ENCODE results near the gene IGSF3.

IGSF3 gene

GRCh38 chr1:116569776-116570357, 97.7 kb downstream of the IGSF3 start:
- Histone ChIP-seq H2AFZ (ENCODE audit: low read depth, low read length) (peak overlapping the region; percentile 69), H3K9ac (ENCODE audit: low read depth, low read length) (peak overlapping the region; percentile 74), H3K4me3 (ENCODE audit: low read depth in 1 of 2, low read length in 2 of 2) (peak overlapping the region; percentile 32 to 60; a peak in 3 of 4 replicates), H3K4me2 (ENCODE audit: insufficient read depth, low read length) (peak overlapping the region; percentile 87), H3K4me1 (ENCODE audit: insufficient read depth, low read length) (peaks cover 42% of the 10 kb centered on the region), H3K9me3 (ENCODE audit: insufficient read depth, low read length, severe bottlenecking) (no peaks in the 10 kb centered on the region), H3K27ac (ENCODE audit: low read length) (peak overlapping the region; percentile 80), H3K36me3 (ENCODE audit: insufficient read depth, low read length) (no peaks in the 10 kb centered on the region), H3K27me3 (ENCODE audit: insufficient read depth, low read length, poor library complexity) (no peaks in the 10 kb centered on the region), H3K79me2 (ENCODE audit: insufficient read depth, low read length) (peaks cover 57% of the 10 kb centered on the region), H4K20me1 (ENCODE audit: insufficient read depth, low read length) (no peaks in the 10 kb centered on the region; the same call in 1 of the 2 replicates)
- ATAC-seq (ENCODE audit: insufficient read depth, low read depth) (peak; percentile 1; the same call in 1 of the 3 replicates), DNase-seq (peak; percentile 27)
- TF ChIP-seq EZH2 (IDR thresholded peaks at IDR 0.05; ENCODE audit: borderline replicate concordance, low read depth, low read length, severe bottlenecking): no peak
- TF ChIP-seq CTCF (IDR thresholded peaks at IDR 0.05; ENCODE audit: borderline replicate concordance, extremely low read depth, low read length, poor library complexity, severe bottlenecking): no peak

- Histone ChIP-seq H3K9me3 (ENCODE audit: insufficient read depth, low read length, severe bottlenecking) (no peaks in the 10 kb centered on the region), H3K4me2 (ENCODE audit: insufficient read depth, low read length) (peak overlapping the region; percentile 87), H3K27ac (ENCODE audit: low read length) (peak overlapping the region; percentile 19; the same call in 1 of the 2 replicates), H3K9ac (ENCODE audit: low read depth, low read length) (peak overlapping the region; percentile 74), H2AFZ (ENCODE audit: low read depth, low read length) (no peak overlapping the region), H3K27me3 (ENCODE audit: insufficient read depth, low read length, poor library complexity) (no peaks in the 10 kb centered on the region), H3K36me3 (ENCODE audit: insufficient read depth, low read length) (no peaks in the 10 kb centered on the region), H3K79me2 (ENCODE audit: insufficient read depth, low read length) (peaks cover 62% of the 10 kb centered on the region), H3K4me3 (ENCODE audit: low read depth in 1 of 2, low read length in 2 of 2) (peak overlapping the region in 1 of 2 experiments; percentile 60; a peak in 2 of 4 replicates), H3K4me1 (ENCODE audit: insufficient read depth, low read length) (peaks cover 40% of the 10 kb centered on the region), H4K20me1 (ENCODE audit: insufficient read depth, low read length) (no peaks in the 10 kb centered on the region; the same call in 1 of the 2 replicates)
- ATAC-seq (ENCODE audit: insufficient read depth, low read depth): no peak
- DNase-seq: no peak
- TF ChIP-seq CTCF (IDR thresholded peaks at IDR 0.05; ENCODE audit: borderline replicate concordance, extremely low read depth, low read length, poor library complexity, severe bottlenecking) (no peak), EZH2 (IDR thresholded peaks at IDR 0.05; ENCODE audit: borderline replicate concordance, low read depth, low read length, severe bottlenecking) (no peak)
These were observed 98.2 kb downstream of the IGSF3 start for GRCh38 chr1:116569381-116569670.

- DNase-seq (no peak), ATAC-seq (ENCODE audit: insufficient read depth, low read depth) (no peak)
- Histone ChIP-seq H4K20me1 (ENCODE audit: insufficient read depth, low read length) (no peaks in the 10 kb centered on the region; the same call in 1 of the 2 replicates), H3K9me3 (ENCODE audit: insufficient read depth, low read length, severe bottlenecking) (no peaks in the 10 kb centered on the region), H3K79me2 (ENCODE audit: insufficient read depth, low read length) (peaks cover 67% of the 10 kb centered on the region), H3K36me3 (ENCODE audit: insufficient read depth, low read length) (no peaks in the 10 kb centered on the region), H3K9ac (ENCODE audit: low read depth, low read length) (peak overlapping the region; percentile 74), H3K4me1 (ENCODE audit: insufficient read depth, low read length) (peaks cover 40% of the 10 kb centered on the region), H3K27me3 (ENCODE audit: insufficient read depth, low read length, poor library complexity) (no peaks in the 10 kb centered on the region), H3K27ac (ENCODE audit: low read length) (peak overlapping the region; percentile 19; the same call in 1 of the 2 replicates), H2AFZ (ENCODE audit: low read depth, low read length) (no peak overlapping the region), H3K4me3 (ENCODE audit: low read depth in 1 of 2, low read length in 2 of 2) (peak overlapping the region in 1 of 2 experiments; percentile 60; a peak in 2 of 4 replicates), H3K4me2 (ENCODE audit: insufficient read depth, low read length) (peak overlapping the region; percentile 87)
- no peak for TF ChIP-seq CTCF (IDR thresholded peaks at IDR 0.05; ENCODE audit: borderline replicate concordance, extremely low read depth, low read length, poor library complexity, severe bottlenecking)
- no peak for TF ChIP-seq EZH2 (IDR thresholded peaks at IDR 0.05; ENCODE audit: borderline replicate concordance, low read depth, low read length, severe bottlenecking)
These were observed 98.7 kb downstream of the IGSF3 start for GRCh38 chr1:116568662-116569380.
